Keratinocyte (primary cell): ENCODE data around the gene GALNS. TPM values are rescaled to one million over a fixed set of nuclear protein-coding genes. Genes with fewer than 3 reads are reported as not detected.

Source experiments
- DNase-seq: peaks from one replicate; pipeline ENCODE4 v3.0.0-alpha.2; 2011; ENCODE audit warnings: low read depth, missing footprints, low spot score
- FAIRE-seq: peaks from 2 replicates; lab custom pipeline; 2011; peaks lifted over from hg19 to GRCh38; lab: Jason Lieb, UNC
- H2AFZ ChIP-seq: 2 replicates; pipeline ENCODE4 v1.6.0; 2012; ENCODE audit warnings: low read length, control low read depth, inconsistent platforms; ENCODE audit not compliant: control insufficient read depth
- H3K27ac ChIP-seq: 2 replicates; pipeline ENCODE4 v1.5.1; 2011; ENCODE audit warnings: low read length; ENCODE audit not compliant: control insufficient read depth, insufficient read depth
- H3K27me3 ChIP-seq: 3 replicates; pipeline ENCODE4 v1.6.0; 2011; ENCODE audit warnings: low read length; ENCODE audit not compliant: control insufficient read depth, insufficient read depth; ENCODE audit errors: extremely low read depth
- H3K36me3 ChIP-seq, 2 experiments: 2 replicates in 1 of 2; 3 replicates in 1 of 2; pipeline ENCODE4 v1.5.1; 2011; ENCODE audit warnings: low read length in 2 of 2, mild to moderate bottlenecking in 1 of 2; ENCODE audit not compliant: control insufficient read depth in 2 of 2, insufficient read depth in 2 of 2; ENCODE audit errors: extremely low read depth in 1 of 2
- H3K4me1 ChIP-seq: 3 replicates; pipeline ENCODE4 v1.5.1; 2011; ENCODE audit warnings: low read length; ENCODE audit not compliant: control insufficient read depth, insufficient read depth; ENCODE audit errors: extremely low read depth
- H3K4me2 ChIP-seq: 3 replicates; pipeline ENCODE4 v1.6.0; 2011; ENCODE audit warnings: low read depth, low read length; ENCODE audit not compliant: control insufficient read depth, insufficient read depth; ENCODE audit errors: extremely low read depth
- H3K4me3 ChIP-seq, 3 experiments: fragments of 200-600 bp in 1 of 3; sonication (generic) in 1 of 3; 2 replicates in 2 of 3; 3 replicates in 1 of 3; pipeline ENCODE4 v1.5.1; 2011 to 2016; ENCODE audit warnings: low read length in 3 of 3, mild to moderate bottlenecking in 3 of 3, control low read depth in 2 of 3, inconsistent platforms in 1 of 3, low read depth in 1 of 3, mixed read lengths in 1 of 3, mixed run types in 1 of 3, moderate library complexity in 1 of 3; ENCODE audit not compliant: control insufficient read depth in 2 of 3, insufficient read depth in 2 of 3; ENCODE audit errors: extremely low read depth in 1 of 3
- H3K79me2 ChIP-seq: 2 replicates; pipeline ENCODE4 v1.6.0; 2012; ENCODE audit warnings: low read length; ENCODE audit not compliant: control insufficient read depth, insufficient read depth
- H3K9ac ChIP-seq: 3 replicates; pipeline ENCODE4 v1.6.0; 2011; ENCODE audit warnings: low read length; ENCODE audit not compliant: control insufficient read depth, insufficient read depth; ENCODE audit errors: extremely low read depth
- H3K9me1 ChIP-seq: 3 replicates; pipeline ENCODE4 v1.6.0; 2011; ENCODE audit warnings: low read length; ENCODE audit not compliant: control insufficient read depth, insufficient read depth; ENCODE audit errors: extremely low read depth
- H3K9me3 ChIP-seq: 2 replicates; pipeline ENCODE4 v1.5.1; 2012; ENCODE audit warnings: low read depth, low read length; ENCODE audit not compliant: control insufficient read depth
- H4K20me1 ChIP-seq: 3 replicates; pipeline ENCODE4 v1.6.0; 2011; ENCODE audit warnings: low read length; ENCODE audit not compliant: control insufficient read depth, insufficient read depth; ENCODE audit errors: extremely low read depth
- CTCF ChIP-seq, 3 experiments: IDR thresholded peaks in 1 of 3; conservative IDR thresholded peaks in 1 of 3; optimal IDR thresholded peaks in 1 of 3; 2 replicates in 2 of 3; 3 replicates in 1 of 3; pipeline versions ENCODE3 to v1.5.1; 2011; ENCODE audit warnings: low read length in 3 of 3, mild to moderate bottlenecking in 3 of 3, moderate library complexity in 2 of 3, control low read depth in 1 of 3, inconsistent platforms in 1 of 3; ENCODE audit not compliant: insufficient read depth in 2 of 3; ENCODE audit errors: extremely low read depth in 1 of 3
- EZH2 ChIP-seq: IDR thresholded peaks from one replicate; pipeline ENCODE4 v1.6.1; 2012; ENCODE audit warnings: inconsistent platforms, mild to moderate bottlenecking, low read length, moderate library complexity
- dilution Hi-C: fragments of 300-500 bp; cut with MboI; formaldehyde crosslinking; loops from one replicate; pipeline ENCODE4 v1.7.0; 2020; ENCODE audit warnings: low sequenced_read_pairs; ENCODE audit not compliant: extremely low pct_ligation_motif_present
- polyA plus RNA-seq, 5 experiments: library from polyadenylated mRNA; depleted of rRNA in 3 of 5; stranded (reverse) in 3 of 5; stranded (forward) in 1 of 5; unstranded in 1 of 5; fragments of >200 nt; gene quantifications; 1 replicate in 1 of 5; 2 replicates in 3 of 5; 3 replicates in 1 of 5; pipeline versions ENCODE4 v1.2.1 to v1.2.3, GENCODE V29; 2011 to 2012; ENCODE audit warnings: missing spikeins in 2 of 5, low read depth in 1 of 5, low replicate concordance in 1 of 5

The GALNS gene
- polyA plus RNA-seq, 1 donor (not counting 4 experiments of a cell fraction or from before 2014, with no cell fraction given), result 8.3 TPM

GRCh38 chr16:88893127-88893968, 36.6 kb upstream of the GALNS start:
- no peak for TF ChIP-seq CTCF (optimal IDR thresholded peaks at IDR 0.05 in 1 of 3, IDR thresholded peaks at IDR 0.05 in 1 of 3, conservative IDR thresholded peaks at IDR 0.05 in 1 of 3; ENCODE audit: extremely low read depth in 1 of 3, insufficient read depth in 2 of 3, low read length in 3 of 3)
- TF ChIP-seq EZH2, result no peak
- H3K36me3 ChIP-seq, result no peaks in the 10 kb centered on the region
- H3K9me1 ChIP-seq, result no peaks in the 10 kb centered on the region
- no peak overlapping the region for H3K4me2 ChIP-seq
- no peaks in the 10 kb centered on the region for H3K4me1 ChIP-seq
- DNase-seq (no peak), FAIRE-seq (no peak)
- dilution Hi-C loops, result no loop called here
- no peaks in the 10 kb centered on the region for H3K79me2 ChIP-seq
- H3K27me3 ChIP-seq, result peaks cover 17% of the 10 kb centered on the region
- H4K20me1 ChIP-seq, result no peaks in the 10 kb centered on the region
- H3K27ac ChIP-seq, result no peak overlapping the region
- H3K9ac ChIP-seq, result no peak overlapping the region
- no peaks in the 10 kb centered on the region for H3K9me3 ChIP-seq
- H3K4me3 ChIP-seq, result no peak overlapping the region
- H2AFZ ChIP-seq, result no peak overlapping the region

GRCh38 chr16:88892065-88892464, 35.3 kb upstream of the GALNS start:
- Histone ChIP-seq H3K4me3 (no peak overlapping the region), H3K4me2 (no peak overlapping the region), H3K9me3 (no peaks in the 10 kb centered on the region), H3K79me2 (no peaks in the 10 kb centered on the region), H3K9me1 (no peaks in the 10 kb centered on the region), H3K27ac (no peak overlapping the region), H2AFZ (no peak overlapping the region), H4K20me1 (no peaks in the 10 kb centered on the region), H3K36me3 (no peaks in the 10 kb centered on the region), H3K27me3 (peaks cover 10% of the 10 kb centered on the region), H3K9ac (no peak overlapping the region), H3K4me1 (no peaks in the 10 kb centered on the region)
- no peak for DNase-seq
- no peak for TF ChIP-seq CTCF (optimal IDR thresholded peaks at IDR 0.05 in 1 of 3, IDR thresholded peaks at IDR 0.05 in 1 of 3, conservative IDR thresholded peaks at IDR 0.05 in 1 of 3; ENCODE audit: extremely low read depth in 1 of 3, insufficient read depth in 2 of 3, low read length in 3 of 3)
- TF ChIP-seq EZH2, result no peak
- no peak for FAIRE-seq
- dilution Hi-C loops, result no loop called here
